Measurements from ENCODE around the gene ACAN.
"Not testable (repeated sequence)": the region's sequence is repeated elsewhere in the genome, so short reads cannot be mapped to it uniquely, and the experiment has no call there.

Gene ACAN

DNA sequence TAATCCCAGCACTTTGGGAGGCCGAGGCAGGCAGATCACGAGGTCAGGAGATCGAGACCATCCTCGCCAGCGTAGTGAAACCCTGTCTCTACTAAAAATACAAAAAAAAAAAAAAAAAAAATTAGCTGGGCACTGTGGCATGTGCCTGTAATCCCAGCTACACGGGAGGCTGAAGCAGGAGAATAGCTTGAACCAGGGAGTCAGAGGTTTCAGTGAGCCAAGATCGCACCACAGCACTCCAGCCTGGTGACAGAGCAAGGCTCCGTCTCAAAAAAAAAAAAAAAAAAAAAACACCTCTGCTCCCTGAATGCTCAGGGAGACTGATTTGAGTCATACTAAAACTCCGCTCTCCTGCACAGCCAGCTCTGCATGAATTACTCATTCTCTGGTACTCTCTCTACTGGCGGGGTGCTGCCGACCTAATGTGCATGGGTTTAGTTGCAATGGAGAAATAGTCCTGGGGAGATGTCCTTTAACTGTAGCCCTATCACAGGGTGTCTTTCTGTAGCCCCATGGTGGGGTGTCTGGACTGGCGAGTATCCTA, 117.7 kb downstream of the ACAN start:
- DNase-seq (ENCODE audit: low read depth in 2 of 2), result not testable (repeated sequence)

Data from stimulated activated CD4-positive, alpha-beta T cell treated with anti-CD3 and anti-CD28 coated beads, Interleukin-1b, Interleukin-23, amount 100 ng/mL, for 1 hour (primary cell).